Left lung (tissue), 10 donors: ENCODE data around the gene CCL13. TPM values are rescaled to one million over a fixed set of nuclear protein-coding genes. Genes with fewer than 3 reads are reported as not detected.

Experiments used
- ATAC-seq: fragments of 200-7000 bp; cut with Tn5 transposase; one replicate; pipeline ENCODE4 v1.9.1; 2020; ENCODE audit warnings: moderate library complexity
- DNase-seq, 4 donors: peaks; one replicate each; pipeline ENCODE4 v3.0.0-alpha.2; 2013 to 2020
- H3K27ac ChIP-seq, 2 donors: fragments of 200-600 bp; sonication (generic) in 1 of 2; one replicate each; pipeline versions ENCODE4 v1.5.0 to v1.8.0; 2020 to 2021
- H3K27me3 ChIP-seq, 2 donors: fragments of 200-600 bp; sonication (generic) in 1 of 2; one replicate each; pipeline versions ENCODE4 v1.5.0 to v1.8.0; 2020 to 2021
- H3K36me3 ChIP-seq, 2 donors: fragments of 200-600 bp; sonication (generic) in 1 of 2; one replicate each; pipeline versions ENCODE4 v1.5.0 to v1.8.0; 2020 to 2021
- H3K4me1 ChIP-seq, 2 donors: fragments of 200-600 bp; one replicate each; pipeline ENCODE4 v1.8.0; 2021
- H3K4me3 ChIP-seq, 2 donors: fragments of 200-600 bp; sonication (generic) in 1 of 2; one replicate each; pipeline versions ENCODE4 v1.5.0 to v1.8.0; 2020 to 2021; ENCODE audit warnings: mild to moderate bottlenecking in 1 of 2
- H3K9me3 ChIP-seq, 2 donors: fragments of 200-600 bp; sonication (generic) in 1 of 2; one replicate each; pipeline versions ENCODE4 v1.5.0 to v1.8.0; 2020 to 2021
- CTCF ChIP-seq, 2 donors: fragments of 200-600 bp; sonication (generic) in 1 of 2; IDR thresholded peaks; one replicate each; pipeline versions ENCODE4 v1.5.0 to v1.8.0; 2021; ENCODE audit warnings: antibody characterized with exemption in 2 of 2
- intact Hi-C, 2 donors: fragments of 100-400 bp; cut with DNase I; formaldehyde crosslinking; loops; one replicate each; pipeline versions ENCODE4 v1.11.2 to v1.14.2; 2022
- polyA plus RNA-seq, 6 donors: library from polyadenylated mRNA; unstranded; fragments of 120-200 nt; gene quantifications; one replicate each; pipeline ENCODE4 v1.2.1, GENCODE V29; 2013; ENCODE audit not compliant: insufficient read length in 6 of 6
- total RNA-seq, 2 donors: library from RNA; stranded (reverse); fragmentation: NEBNext Ultra II Directional; extraction: Animal tissue kit (Norgen Biotek cat#: 25700); gene quantifications; one replicate each; pipeline ENCODE4 v1.2.1, GENCODE V29; 2021
- donor health status: DM: no; HTN: yes; CAD: no.
- donor health status: DM: no; HTN: no; CAD: no.

CCL13 gene
- total and polyA plus RNA-seq, 8 donors = 0.74 to 29.3 (median 1.6) TPM; not detected in 1

DNA sequence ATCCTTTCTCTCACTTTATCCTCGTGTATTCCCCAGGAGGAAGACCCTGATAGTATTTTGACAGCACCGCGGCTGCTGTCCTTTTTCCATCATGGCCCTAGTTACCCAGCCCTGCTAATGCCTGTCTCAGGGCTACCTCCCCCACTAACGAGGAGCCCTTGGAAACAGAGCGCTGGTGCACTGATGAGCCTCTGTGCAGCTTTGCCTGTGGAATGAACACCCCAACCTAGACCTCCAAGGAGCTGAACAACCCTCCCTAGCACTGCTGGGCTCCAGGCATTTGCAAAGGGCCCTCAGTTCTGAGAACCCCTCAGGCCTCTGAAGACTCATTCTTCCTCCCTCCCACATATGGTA lies 30.0 kb downstream of the CCL13 start:
- Histone ChIP-seq H3K36me3 (no peaks in the 10 kb centered on the region), H3K27me3 (no peaks in the 10 kb centered on the region), H3K9me3 (no peaks in the 10 kb centered on the region), H3K4me3 (no peak overlapping the region), H3K4me1 (peaks cover 7 to 13% of the 10 kb centered on the region in 2 donors), H3K27ac (no peak overlapping the region)
- intact Hi-C loops = no loop called here
- ATAC-seq (no peak), DNase-seq (no peak)
- no peak for TF ChIP-seq CTCF (IDR thresholded peaks at IDR 0.05)

- Histone ChIP-seq H3K27ac (peak overlapping the region in 1 of 2 donors; percentile 0), H3K36me3 (no peaks in the 10 kb centered on the region), H3K4me3 (no peak overlapping the region), H3K4me1 (peaks cover 7 to 13% of the 10 kb centered on the region in 2 donors), H3K27me3 (no peaks in the 10 kb centered on the region), H3K9me3 (no peaks in the 10 kb centered on the region)
- intact Hi-C loops = no loop called here
- TF ChIP-seq CTCF (IDR thresholded peaks at IDR 0.05) = no peak
- peak in 2 of 4 donors; percentile 58 to 80 for DNase-seq
- peak; percentile 58 for ATAC-seq
Observed at GRCh38 chr17:34386697-34387550, 30.6 kb downstream of the CCL13 start.

GRCh38 chr17:34387566-34387965 lies 31.3 kb downstream of the CCL13 start:
- no peak overlapping the region for H3K4me3 ChIP-seq
- ATAC-seq (no peak), DNase-seq (no peak)
- TF ChIP-seq CTCF (IDR thresholded peaks at IDR 0.05) = no peak
- intact Hi-C loops = no loop called here
- no peaks in the 10 kb centered on the region for H3K9me3 ChIP-seq
- H3K4me1 ChIP-seq = peaks cover 7 to 10% of the 10 kb centered on the region in 2 donors
- H3K27ac ChIP-seq = no peak overlapping the region
- no peaks in the 10 kb centered on the region for H3K27me3 ChIP-seq
- H3K36me3 ChIP-seq = no peaks in the 10 kb centered on the region

- Histone ChIP-seq H3K36me3 (no peaks in the 10 kb centered on the region), H3K27ac (no peak overlapping the region), H3K9me3 (no peaks in the 10 kb centered on the region), H3K4me1 (peaks cover 5 to 7% of the 10 kb centered on the region in 2 donors), H3K27me3 (no peaks in the 10 kb centered on the region), H3K4me3 (no peak overlapping the region)
- no peak for TF ChIP-seq CTCF (IDR thresholded peaks at IDR 0.05)
- no peak for DNase-seq
- intact Hi-C loops = no loop called here
- no peak for ATAC-seq
Observed at GRCh38 chr17:34389126-34389750, 33.0 kb downstream of the CCL13 start.

DNA sequence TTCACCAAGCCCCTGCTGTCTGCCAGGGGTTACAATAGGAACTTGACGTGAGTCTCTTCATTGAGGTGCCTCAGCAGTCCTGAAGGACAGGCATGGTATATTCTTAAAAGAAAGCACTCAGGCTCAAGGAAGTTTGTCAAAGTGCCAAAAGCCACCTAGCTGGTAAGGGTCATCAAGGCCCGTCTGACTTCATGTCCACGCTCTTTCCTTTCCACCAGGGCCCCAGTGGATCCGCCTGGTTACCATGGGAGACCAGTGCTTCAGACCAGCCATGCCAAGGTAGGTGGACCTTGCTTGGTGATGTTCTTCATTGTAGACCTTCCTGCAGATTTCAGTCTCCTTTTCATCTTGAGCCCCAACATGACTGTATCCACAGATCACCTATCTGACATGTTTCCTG lies 34.4 kb downstream of the CCL13 start:
- no peak for TF ChIP-seq CTCF (IDR thresholded peaks at IDR 0.05)
- Histone ChIP-seq H3K36me3 (no peaks in the 10 kb centered on the region), H3K27ac (no peak overlapping the region), H3K4me3 (no peak overlapping the region), H3K27me3 (no peaks in the 10 kb centered on the region), H3K4me1 (peaks cover 5 to 7% of the 10 kb centered on the region in 2 donors), H3K9me3 (no peaks in the 10 kb centered on the region)
- ATAC-seq (no peak), DNase-seq (no peak)
- intact Hi-C loops = no loop called here
